ENCODE data around the gene POP7. TPM values are rescaled to one million over a fixed set of nuclear protein-coding genes. Genes with fewer than 3 reads are reported as not detected.

POP7 gene
- polyA plus RNA-seq, 1 donor from 2014 or later, result 92.1 TPM

GRCh38 chr7:100665168-100665726 lies 40.7 kb upstream of the POP7 start:
- Histone ChIP-seq H3K4me3 (ENCODE audit: low read length) (no peak overlapping the region), H3K36me3 (ENCODE audit: insufficient read depth, low read length) (no peaks in the 10 kb centered on the region), H3F3A (ENCODE audit: insufficient read depth, low read length, poor library complexity, severe bottlenecking) (no peaks in the 10 kb centered on the region), H3K27ac (ENCODE audit: low read length) (no peak overlapping the region), H3K27me3 (ENCODE audit: insufficient read depth, low read depth, low read length) (no peaks in the 10 kb centered on the region), H2AFZ (ENCODE audit: low read depth, low read length) (no peak overlapping the region), H3K79me2 (replicated peaks; ENCODE audit: insufficient read depth, low read length) (no peaks in the 10 kb centered on the region), H4K20me1 (ENCODE audit: insufficient read depth) (no peaks in the 10 kb centered on the region), H3K9me3 (ENCODE audit: low read length) (no peaks in the 10 kb centered on the region), H3K4me2 (ENCODE audit: low read length) (no peak overlapping the region), H3K9me2 (ENCODE audit: insufficient read depth, low read length) (no peaks in the 10 kb centered on the region), H3K9ac (ENCODE audit: low read length) (no peak overlapping the region)
- TF ChIP-seq, protein P1, sequence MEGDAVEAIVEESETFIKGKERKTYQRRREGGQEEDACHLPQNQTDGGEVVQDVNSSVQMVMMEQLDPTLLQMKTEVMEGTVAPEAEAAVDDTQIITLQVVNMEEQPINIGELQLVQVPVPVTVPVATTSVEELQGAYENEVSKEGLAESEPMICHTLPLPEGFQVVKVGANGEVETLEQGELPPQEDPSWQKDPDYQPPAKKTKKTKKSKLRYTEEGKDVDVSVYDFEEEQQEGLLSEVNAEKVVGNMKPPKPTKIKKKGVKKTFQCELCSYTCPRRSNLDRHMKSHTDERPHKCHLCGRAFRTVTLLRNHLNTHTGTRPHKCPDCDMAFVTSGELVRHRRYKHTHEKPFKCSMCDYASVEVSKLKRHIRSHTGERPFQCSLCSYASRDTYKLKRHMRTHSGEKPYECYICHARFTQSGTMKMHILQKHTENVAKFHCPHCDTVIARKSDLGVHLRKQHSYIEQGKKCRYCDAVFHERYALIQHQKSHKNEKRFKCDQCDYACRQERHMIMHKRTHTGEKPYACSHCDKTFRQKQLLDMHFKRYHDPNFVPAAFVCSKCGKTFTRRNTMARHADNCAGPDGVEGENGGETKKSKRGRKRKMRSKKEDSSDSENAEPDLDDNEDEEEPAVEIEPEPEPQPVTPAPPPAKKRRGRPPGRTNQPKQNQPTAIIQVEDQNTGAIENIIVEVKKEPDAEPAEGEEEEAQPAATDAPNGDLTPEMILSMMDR (IDR thresholded peaks at IDR 0.05; ENCODE audit: poor library complexity, severe bottlenecking), result no peak
- TF ChIP-seq REST (IDR thresholded peaks at IDR 0.05; ENCODE audit: borderline replicate concordance) (no peak), SMC3 (conservative IDR thresholded peaks at IDR 0.05; ENCODE audit: poor library complexity) (no peak), TAF1 (IDR thresholded peaks at IDR 0.05; ENCODE audit: low read depth) (no peak), EZH2 (IDR thresholded peaks at IDR 0.05; ENCODE audit: borderline replicate concordance, insufficient read depth, low read length, poor library complexity, severe bottlenecking) (no peak), EP300 (conservative IDR thresholded peaks at IDR 0.05; ENCODE audit: poor library complexity, severe bottlenecking) (no peak), MXI1 (conservative IDR thresholded peaks at IDR 0.05; ENCODE audit: poor library complexity, severe bottlenecking) (no peak), POLR2AphosphoS5 (IDR thresholded peaks at IDR 0.05) (no peak), RAD21 (conservative IDR thresholded peaks at IDR 0.05) (no peak)

GRCh38 chr7:100667331-100668068 lies 38.4 kb upstream of the POP7 start:
- H3K27me3 ChIP-seq (ENCODE audit: insufficient read depth, low read depth, low read length), result no peaks in the 10 kb centered on the region
- H2AFZ ChIP-seq (ENCODE audit: low read depth, low read length), result no peak overlapping the region
- no peaks in the 10 kb centered on the region for H3K79me2 ChIP-seq (replicated peaks; ENCODE audit: insufficient read depth, low read length)
- H3K9me2 ChIP-seq (ENCODE audit: insufficient read depth, low read length), result no peaks in the 10 kb centered on the region
- H3K27ac ChIP-seq (ENCODE audit: low read length), result no peak overlapping the region
- H3F3A ChIP-seq (ENCODE audit: insufficient read depth, low read length, poor library complexity, severe bottlenecking), result no peaks in the 10 kb centered on the region
- no peak overlapping the region for H3K9ac ChIP-seq (ENCODE audit: low read length)
- H4K20me1 ChIP-seq (ENCODE audit: insufficient read depth), result no peaks in the 10 kb centered on the region
- H3K4me2 ChIP-seq (ENCODE audit: low read length), result no peak overlapping the region
- no peak overlapping the region for H3K4me3 ChIP-seq (ENCODE audit: low read length)
- H3K36me3 ChIP-seq (ENCODE audit: insufficient read depth, low read length), result no peaks in the 10 kb centered on the region
- TF ChIP-seq REST (IDR thresholded peaks at IDR 0.05; ENCODE audit: borderline replicate concordance) (no peak), POLR2AphosphoS5 (IDR thresholded peaks at IDR 0.05) (no peak), EP300 (conservative IDR thresholded peaks at IDR 0.05; ENCODE audit: poor library complexity, severe bottlenecking) (no peak), RAD21 (conservative IDR thresholded peaks at IDR 0.05) (no peak), TAF1 (IDR thresholded peaks at IDR 0.05; ENCODE audit: low read depth) (no peak), EZH2 (IDR thresholded peaks at IDR 0.05; ENCODE audit: borderline replicate concordance, insufficient read depth, low read length, poor library complexity, severe bottlenecking) (no peak), SMC3 (conservative IDR thresholded peaks at IDR 0.05; ENCODE audit: poor library complexity) (no peak), MXI1 (conservative IDR thresholded peaks at IDR 0.05; ENCODE audit: poor library complexity, severe bottlenecking) (no peak)
- TF ChIP-seq, protein P1 (IDR thresholded peaks at IDR 0.05; ENCODE audit: poor library complexity, severe bottlenecking), result no peak
- no peaks in the 10 kb centered on the region for H3K9me3 ChIP-seq (ENCODE audit: low read length)
